Measurements from ENCODE around the gene SGK1. TPM values are rescaled to one million over a fixed set of nuclear protein-coding genes. Genes with fewer than 3 reads are reported as not detected.

SGK1 gene
- total and polyA plus RNA-seq, 2 donors (not counting 1 experiment from before 2014, with no cell fraction given), result 37.3 to 57.8 TPM

- H3K36me3 ChIP-seq (replicated peaks in 1 of 2; ENCODE audit: control extremely low read depth in 1 of 2, control insufficient read depth in 1 of 2, extremely low read depth in 1 of 2, insufficient read depth in 2 of 2, low read length in 1 of 2), result no peaks in the 10 kb centered on the region
- Mint-ChIP-seq H3K4me3 (peak overlapping the region; percentile 83), H3K27me3 (peaks cover 36% of the 10 kb centered on the region), H3K9me3 (ENCODE audit: insufficient read depth) (peaks cover 8% of the 10 kb centered on the region), H3K4me1 (peaks cover 16% of the 10 kb centered on the region), H3K27ac (no peak overlapping the region)
- H3K79me2 ChIP-seq (ENCODE audit: control insufficient read depth, insufficient read depth, low read length), result no peaks in the 10 kb centered on the region
- peaks cover 0 to 21% (median 17%) of the 10 kb centered on the region in 4 experiments for H3K27me3 ChIP-seq (replicated peaks in 1 of 4; ENCODE audit: control extremely low read depth in 1 of 4, control insufficient read depth in 3 of 4, insufficient read depth in 4 of 4, low read length in 3 of 4)
- peak overlapping the region; percentile 79 for H3K4me2 ChIP-seq (replicated peaks; ENCODE audit: low read depth, low read length, poor library complexity, severe bottlenecking)
- DNase-seq (no peak), ATAC-seq (ENCODE audit: low read depth) (no peak)
- WGBS (ENCODE audit: insufficient coverage), result 75% methylated on average over 2 of the region's 6 CpGs
- POLR2A ChIA-PET, result interaction anchor here (0.7 kb wide), 1 partner anchor 29 kb away, joined by 11 read pairs; no protein-coding TSS in a partner anchor
- no peak overlapping the region for H3K27ac ChIP-seq (ENCODE audit: low read length in 2 of 2)
- CTCF ChIA-PET, result interaction anchor here (0.6 kb wide), 1 partner anchor 64 kb away, joined by 3 read pairs; no protein-coding TSS in a partner anchor
- intact Hi-C loops (cut with micrococcal nuclease), result loop anchor here (5.0 kb wide), 1 partner anchor 140 kb away; no protein-coding TSS in a partner anchor
- TF ChIP-seq EZH2 (IDR thresholded peaks at IDR 0.05; ENCODE audit: borderline replicate concordance, insufficient read depth, low read depth, low read length, poor library complexity, severe bottlenecking) (no peak), CTCF (IDR thresholded peaks at IDR 0.05) (no peak)
- peaks cover 9 to 16% of the 10 kb centered on the region in 2 donors for H3K4me1 ChIP-seq (ENCODE audit: control insufficient read depth in 2 of 2, insufficient read depth in 2 of 2, low read length in 2 of 2)
- peak overlapping the region in 2 of 5 experiments; percentile 51 to 70 for H3K4me3 ChIP-seq (ENCODE audit: control extremely low read depth in 1 of 5, extremely low read depth in 1 of 5, insufficient read depth in 1 of 5, low read depth in 2 of 5, low read length in 4 of 5)
- H4K20me1 ChIP-seq (ENCODE audit: control insufficient read depth, insufficient read depth, low read length, poor library complexity, severe bottlenecking), result no peaks in the 10 kb centered on the region
- peaks cover 0 to 11% (median 2%) of the 10 kb centered on the region in 3 donors for H3K9me3 ChIP-seq (ENCODE audit: control extremely low read depth in 1 of 3, control insufficient read depth in 2 of 3, insufficient read depth in 1 of 3, low read length in 2 of 3)
- peak overlapping the region; percentile 63 for H3K9ac ChIP-seq (ENCODE audit: low read length)
- peak overlapping the region; percentile 84 for H2AFZ ChIP-seq (ENCODE audit: insufficient read depth, low read depth, low read length, poor library complexity, severe bottlenecking)
Measured at GRCh38 chr6:134316733-134317431, 1.0 kb downstream of the SGK1 start.

GRCh38 chr6:134315974-134316441 is 1.9 kb downstream of the SGK1 start:
- no peaks in the 10 kb centered on the region for H3K79me2 ChIP-seq (ENCODE audit: control insufficient read depth, insufficient read depth, low read length)
- H4K20me1 ChIP-seq (ENCODE audit: control insufficient read depth, insufficient read depth, low read length, poor library complexity, severe bottlenecking), result no peaks in the 10 kb centered on the region
- peaks cover 0 to 21% (median 17%) of the 10 kb centered on the region in 4 experiments for H3K27me3 ChIP-seq (replicated peaks in 1 of 4; ENCODE audit: control extremely low read depth in 1 of 4, control insufficient read depth in 3 of 4, insufficient read depth in 4 of 4, low read length in 3 of 4)
- H3K9me3 ChIP-seq (ENCODE audit: control extremely low read depth in 1 of 3, control insufficient read depth in 2 of 3, insufficient read depth in 1 of 3, low read length in 2 of 3), result peaks cover 0 to 11% (median 2%) of the 10 kb centered on the region in 3 donors
- ChIA-PET POLR2A (no interaction called here), CTCF (no interaction called here)
- Mint-ChIP-seq H3K27me3 (peaks cover 36% of the 10 kb centered on the region), H3K4me3 (no peak overlapping the region), H3K27ac (no peak overlapping the region), H3K4me1 (peaks cover 16% of the 10 kb centered on the region), H3K9me3 (ENCODE audit: insufficient read depth) (peaks cover 8% of the 10 kb centered on the region)
- ATAC-seq (ENCODE audit: low read depth) (no peak), DNase-seq (no peak)
- no peaks in the 10 kb centered on the region for H3K36me3 ChIP-seq (replicated peaks in 1 of 2; ENCODE audit: control extremely low read depth in 1 of 2, control insufficient read depth in 1 of 2, extremely low read depth in 1 of 2, insufficient read depth in 2 of 2, low read length in 1 of 2)
- no peak overlapping the region for H3K27ac ChIP-seq (ENCODE audit: low read length in 2 of 2)
- no peak overlapping the region for H3K4me3 ChIP-seq (ENCODE audit: control extremely low read depth in 1 of 5, extremely low read depth in 1 of 5, insufficient read depth in 1 of 5, low read depth in 2 of 5, low read length in 4 of 5)
- no peak overlapping the region for H3K9ac ChIP-seq (ENCODE audit: low read length)
- TF ChIP-seq EZH2 (IDR thresholded peaks at IDR 0.05; ENCODE audit: borderline replicate concordance, insufficient read depth, low read depth, low read length, poor library complexity, severe bottlenecking) (no peak), CTCF (IDR thresholded peaks at IDR 0.05) (no peak)
- intact Hi-C loops (cut with micrococcal nuclease), result loop anchor here (5.0 kb wide), 1 partner anchor 139 kb away; no protein-coding TSS in a partner anchor
- peaks cover 9 to 16% of the 10 kb centered on the region in 2 donors for H3K4me1 ChIP-seq (ENCODE audit: control insufficient read depth in 2 of 2, insufficient read depth in 2 of 2, low read length in 2 of 2)
- 95% methylated on average over 1 of the region's 2 CpGs for WGBS (ENCODE audit: insufficient coverage)
- no peak overlapping the region for H3K4me2 ChIP-seq (replicated peaks; ENCODE audit: low read depth, low read length, poor library complexity, severe bottlenecking)
- no peak overlapping the region for H2AFZ ChIP-seq (ENCODE audit: insufficient read depth, low read depth, low read length, poor library complexity, severe bottlenecking)
